ENCODE results near the gene ZNF426.
"Not testable (repeated sequence)": the region's sequence is repeated elsewhere in the genome, so short reads cannot be mapped to it uniquely, and the experiment has no call there.

Gene ZNF426

DNA sequence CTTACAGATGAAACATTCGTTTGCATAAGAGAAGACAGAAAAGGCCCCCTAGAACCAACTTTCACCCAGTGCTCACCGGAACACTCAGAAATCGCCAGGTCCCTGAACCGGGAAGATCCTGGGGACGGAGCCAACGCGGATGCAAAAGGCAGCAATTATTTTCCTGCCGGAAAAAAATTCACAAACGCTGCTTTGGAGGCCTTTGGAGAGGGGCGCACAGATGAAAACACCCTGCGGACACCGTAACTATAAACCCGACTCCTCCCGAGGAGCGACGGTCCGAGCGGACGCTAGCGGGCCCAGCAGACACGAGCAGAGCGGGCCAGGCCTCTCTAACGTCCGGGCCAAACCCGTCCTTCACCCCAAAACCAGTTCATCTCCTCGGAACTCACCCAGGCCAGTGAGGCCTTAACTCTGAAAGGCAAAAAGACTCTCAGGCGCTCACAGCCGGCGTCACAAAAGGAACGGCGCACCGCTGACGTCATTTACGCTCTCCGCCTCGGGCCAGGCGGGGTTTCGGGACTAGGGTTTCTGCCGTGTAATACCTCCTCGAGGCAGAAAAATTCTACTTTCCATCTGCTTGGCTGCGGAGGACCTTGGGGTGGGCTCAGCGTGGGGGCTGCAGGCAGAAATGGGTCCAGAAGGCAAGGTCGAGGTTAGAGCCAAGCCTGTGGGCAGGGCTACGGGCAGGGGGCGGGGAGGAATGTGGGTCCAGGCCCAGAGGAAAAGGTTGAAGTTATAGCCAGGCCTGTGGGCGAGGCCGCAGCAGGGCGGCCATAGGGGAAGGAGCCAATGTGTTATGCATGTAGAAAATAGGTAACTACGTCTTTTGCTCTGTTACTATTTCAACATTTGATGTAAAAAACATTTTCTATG is at the start of gene ZNF426:
ZNF426 (minus strand) TSS at position 463 of the 876 bp plus-strand sequence. CDS start 2,413 bp downstream, outside the sequence.
- DNase-seq (ENCODE audit: insufficient read length, low spot score) (peak; percentile 66), FAIRE-seq (peak; percentile 81)

DNA sequence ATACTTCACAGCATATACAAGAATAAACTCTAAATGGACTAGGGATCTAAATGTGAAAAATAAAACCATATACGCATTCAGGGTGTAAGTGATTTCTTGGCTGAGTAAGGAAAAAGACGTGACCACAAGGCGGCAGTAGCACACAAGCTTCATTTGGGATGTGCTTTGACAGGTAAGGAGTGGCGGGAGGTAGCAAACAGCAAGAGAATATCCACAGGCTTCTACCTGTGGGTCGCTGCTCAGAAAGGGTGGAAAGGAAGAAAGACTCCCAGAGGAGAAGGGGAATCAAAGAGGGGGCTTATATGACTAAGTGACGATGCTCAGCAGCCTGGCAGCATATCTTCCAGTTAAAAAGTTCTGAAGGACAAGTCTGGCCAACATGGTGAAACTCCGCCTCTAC is 48.3 kb upstream of the ZNF426 start:
- DNase-seq (ENCODE audit: insufficient read length, low spot score), result no peak
- FAIRE-seq, result peak; percentile 39

DNA sequence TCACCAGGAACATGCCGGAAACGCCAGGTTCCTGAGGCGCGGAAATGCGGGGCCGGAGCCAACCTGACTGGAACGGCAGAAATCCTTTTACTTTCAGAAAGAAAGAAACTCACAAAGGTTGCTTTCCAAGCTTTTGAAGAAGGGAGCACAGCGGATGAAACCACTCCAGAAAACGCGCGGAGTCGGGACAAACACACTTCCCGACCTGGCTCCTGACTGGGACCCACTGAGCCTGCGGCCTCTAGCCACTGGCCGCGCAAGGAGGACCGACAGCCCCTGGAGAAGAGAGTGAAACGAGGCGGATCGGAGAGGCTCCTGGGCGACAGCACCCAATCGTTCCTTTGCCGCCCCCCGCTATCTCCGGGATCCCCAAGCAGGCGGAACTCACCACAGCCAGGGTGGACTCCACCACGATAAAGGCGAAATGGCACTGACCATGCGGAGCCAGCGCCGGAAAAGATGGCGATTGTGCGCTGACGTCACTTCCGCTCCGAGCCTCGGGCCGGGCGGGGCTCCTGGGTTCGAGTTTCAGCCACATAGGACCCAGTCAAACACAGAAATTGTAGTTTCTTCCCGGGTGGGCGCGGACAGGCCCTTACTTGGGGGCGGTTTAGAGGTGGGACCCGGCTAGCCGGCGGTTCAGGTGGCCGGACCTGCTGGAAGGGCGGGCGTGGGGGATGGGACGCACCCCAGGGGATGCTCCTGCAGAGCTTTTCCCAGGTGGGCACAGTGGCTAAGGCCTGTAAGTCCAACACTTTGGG is 45.8 kb upstream of the ZNF426 start, which contains the start of gene ZNF121:
ZNF121 (minus strand) TSS at position 432 of the 761 bp plus-strand sequence. CDS start 16,407 bp downstream, outside the sequence.
- DNase-seq (ENCODE audit: insufficient read length, low spot score) (peak; percentile 64), FAIRE-seq (peak; percentile 87)

DNA sequence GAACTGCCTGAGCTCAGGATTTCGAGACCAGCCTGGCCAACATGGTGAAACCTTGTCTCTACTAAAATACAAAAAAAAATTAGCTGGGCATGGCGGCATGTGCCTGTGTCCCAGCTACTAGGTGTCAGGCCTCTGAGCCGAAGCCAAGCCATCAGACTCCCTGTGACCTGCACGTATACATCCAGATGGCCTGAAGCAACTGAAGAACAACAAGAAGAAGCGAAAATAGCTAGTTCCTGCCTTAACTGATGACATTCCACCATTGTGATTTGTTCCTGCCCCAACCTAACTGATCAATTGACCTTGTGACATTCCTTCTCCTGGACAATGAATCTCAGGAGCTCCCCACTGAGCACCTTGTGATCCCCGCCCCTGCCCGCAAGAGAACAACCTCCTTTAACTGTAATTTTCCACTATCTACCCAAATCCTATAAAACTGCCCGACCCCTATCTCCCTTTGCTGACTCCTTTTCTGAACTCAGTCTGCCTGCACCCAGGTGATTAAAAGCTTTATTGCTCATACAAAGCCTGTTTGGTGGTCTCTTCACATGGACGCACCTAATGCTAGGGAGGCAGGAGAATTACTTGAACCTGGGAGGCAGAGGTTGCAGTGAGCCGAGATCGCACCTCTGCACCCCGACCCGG is 43.8 kb upstream of the ZNF426 start:
- not testable (repeated sequence) for FAIRE-seq; DNase-seq (ENCODE audit: insufficient read length, low spot score)

DNA sequence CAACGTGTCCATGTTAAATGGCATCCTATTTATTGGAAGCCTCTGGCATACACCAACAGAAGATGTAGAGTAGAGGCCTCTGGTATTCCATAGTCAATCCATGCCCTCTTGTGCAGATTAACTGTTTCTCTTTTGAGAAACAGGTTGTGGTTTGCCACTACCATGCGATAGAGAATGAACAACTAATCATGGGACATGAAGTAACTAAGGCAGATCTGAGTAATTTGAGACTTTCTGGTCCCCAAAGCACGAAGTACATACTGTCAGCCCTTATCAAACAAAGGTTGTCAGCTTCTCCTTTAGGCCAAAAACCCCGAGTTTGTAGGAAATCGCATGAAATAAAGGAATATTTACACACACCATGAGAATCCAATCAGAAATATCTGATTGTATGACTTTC is 42.3 kb upstream of the ZNF426 start:
- DNase-seq (ENCODE audit: insufficient read length, low spot score) (no peak), FAIRE-seq (no peak)

DNA sequence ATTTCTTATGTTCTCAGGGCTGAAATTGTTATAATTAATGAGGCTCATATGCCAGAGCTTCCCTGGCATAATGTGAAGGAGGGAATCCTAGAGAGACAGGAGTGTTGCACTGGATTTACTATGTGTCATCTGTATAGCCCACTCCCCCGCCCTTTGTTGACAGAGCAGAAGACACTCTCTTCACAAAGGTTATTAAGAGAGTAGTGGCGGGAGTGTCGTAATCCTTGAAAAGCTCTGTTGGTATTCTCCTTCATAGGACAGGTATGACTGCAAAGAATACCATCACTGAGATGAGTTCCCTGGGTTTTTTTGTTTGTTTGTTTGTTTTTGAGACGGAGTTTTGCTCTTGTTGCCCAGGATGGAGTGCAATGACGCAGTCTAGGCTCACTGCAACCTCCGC is 31.8 kb upstream of the ZNF426 start:
- FAIRE-seq (no peak), DNase-seq (ENCODE audit: insufficient read length, low spot score) (no peak)

DNA sequence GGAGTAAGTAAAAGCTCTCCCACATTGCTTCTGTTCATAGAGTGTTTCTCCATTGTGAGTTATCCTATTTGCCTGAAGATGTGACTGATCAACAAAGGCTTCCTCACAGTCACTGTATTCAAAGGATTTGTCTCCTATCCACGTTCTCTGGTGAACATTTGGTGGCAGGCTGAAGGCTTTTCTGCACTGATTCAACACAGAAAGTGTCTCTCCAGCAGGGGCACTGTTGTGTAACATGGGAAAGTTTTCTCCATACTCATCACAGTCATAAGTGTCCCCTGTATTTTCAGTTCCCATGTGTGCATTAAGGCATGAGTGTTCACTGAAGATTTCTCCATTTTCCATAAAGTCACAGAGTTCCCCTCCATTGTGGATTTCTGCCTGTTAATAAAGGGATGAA is 28.3 kb upstream of the ZNF426 start:
- DNase-seq (ENCODE audit: insufficient read length, low spot score), result no peak
- FAIRE-seq, result no peak

DNA sequence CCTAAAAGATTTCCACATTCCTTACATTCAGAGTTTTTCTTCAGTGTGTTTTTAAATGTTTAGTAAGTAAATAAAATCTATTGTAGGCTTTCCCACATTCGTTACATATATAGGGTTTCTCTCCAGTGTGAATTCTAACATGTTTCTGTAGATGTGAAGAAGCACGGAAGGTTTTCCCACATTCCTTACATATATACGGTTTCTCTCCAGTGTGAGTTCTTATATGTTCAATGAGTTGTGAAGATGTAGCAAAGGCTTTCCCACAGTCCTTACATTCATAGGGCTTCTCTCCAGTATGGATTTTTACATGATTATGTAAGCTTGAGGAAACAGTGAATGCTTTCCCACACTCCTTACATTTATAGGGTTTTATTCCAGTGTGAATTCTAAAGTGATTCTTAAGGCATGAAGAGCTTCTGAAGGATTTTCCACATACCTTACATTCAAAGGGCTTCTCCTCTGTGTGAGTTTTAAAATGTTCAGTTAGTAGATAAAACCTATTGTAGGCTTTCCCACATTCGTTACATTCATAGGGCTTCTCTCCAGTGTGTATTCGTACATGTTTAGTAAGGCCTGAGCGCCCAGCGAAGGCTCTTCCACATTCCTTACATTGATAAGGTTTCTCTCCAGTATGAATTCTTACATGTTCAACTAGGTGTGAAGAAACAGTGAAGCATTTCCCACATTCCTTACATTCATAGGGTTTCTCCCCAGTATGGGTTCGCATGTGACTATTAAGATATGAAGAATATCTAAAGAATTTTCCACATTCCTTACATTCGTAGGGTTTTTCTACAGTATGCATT is 27.7 kb upstream of the ZNF426 start:
- DNase-seq (ENCODE audit: insufficient read length, low spot score) (no peak), FAIRE-seq (no peak)

DNA sequence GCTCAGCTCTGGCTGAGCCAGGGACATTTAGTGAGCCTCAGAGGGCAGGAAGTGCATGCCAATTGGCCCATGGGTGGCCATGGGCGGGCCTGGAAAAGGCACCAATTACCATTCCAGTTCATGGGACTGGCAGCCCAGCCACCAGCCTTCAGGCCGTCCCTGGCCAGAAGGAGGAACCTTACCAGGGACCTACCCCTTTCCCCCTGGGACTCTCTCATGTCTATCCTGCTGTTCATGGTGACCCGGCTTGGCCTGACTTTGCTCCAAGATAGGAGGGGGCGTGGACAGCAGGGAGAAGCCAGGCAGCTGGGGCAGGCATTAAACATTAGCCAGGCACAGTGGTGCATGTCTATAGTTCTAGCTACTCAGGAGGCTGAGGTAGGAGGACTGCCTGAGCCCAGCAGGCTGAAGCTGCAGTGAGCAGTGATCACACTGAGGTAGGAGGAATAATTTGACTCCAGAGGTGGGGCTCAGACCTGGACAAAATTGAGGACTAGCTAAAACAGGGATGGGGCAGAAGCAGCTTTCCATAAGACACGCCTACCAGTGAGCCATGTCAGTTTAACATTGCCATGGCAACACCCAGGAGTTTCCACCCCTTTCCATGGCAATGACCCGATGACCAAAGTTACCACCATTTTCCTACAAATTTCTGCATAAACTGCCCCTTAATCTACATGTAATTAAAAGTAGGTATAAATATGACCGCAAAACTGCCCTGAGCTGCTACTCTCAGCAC is 14.3 kb upstream of the ZNF426 start:
- no peak for DNase-seq (ENCODE audit: insufficient read length, low spot score)
- no peak for FAIRE-seq

DNA sequence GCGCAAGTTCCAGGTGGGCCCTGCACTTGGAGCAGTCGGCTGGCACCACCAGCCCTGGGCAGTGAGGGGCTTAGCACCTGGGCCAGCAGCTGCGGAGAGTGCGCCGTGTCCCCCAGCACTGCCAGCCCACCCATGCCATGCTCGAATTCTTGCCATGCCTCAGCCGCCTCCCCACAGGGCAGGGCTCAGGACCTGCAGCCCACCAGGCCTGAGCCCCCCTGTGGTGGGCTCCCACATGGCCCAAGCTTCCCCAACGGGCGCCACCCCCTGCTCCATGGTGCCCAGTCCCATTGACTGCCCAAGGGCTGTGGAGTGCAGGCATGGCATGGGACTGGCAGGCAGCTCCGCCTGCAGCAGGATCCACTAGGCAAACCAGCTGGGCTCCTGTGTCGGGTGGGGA is 9.4 kb upstream of the ZNF426 start:
- FAIRE-seq, result no peak

DNA sequence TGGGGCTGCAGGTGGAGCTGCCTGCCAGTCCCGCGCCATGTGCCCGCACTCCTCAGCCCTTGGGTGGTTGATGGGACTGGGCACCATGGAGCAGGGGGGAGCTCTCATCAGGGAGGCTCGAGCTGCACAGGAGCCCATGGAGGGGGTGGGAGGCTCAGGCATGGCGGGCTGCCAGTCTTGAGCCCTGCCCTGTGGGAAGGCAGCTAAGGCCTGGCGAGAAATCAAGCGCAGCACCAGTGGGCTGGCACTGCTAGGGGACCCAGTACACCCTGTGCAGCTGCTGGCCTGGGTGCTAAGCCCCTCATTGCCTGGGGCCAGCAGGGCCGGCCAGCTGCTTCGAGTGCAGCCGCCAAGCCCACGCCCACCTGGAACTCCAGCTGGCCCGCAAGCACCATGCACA is 2.8 kb upstream of the ZNF426 start:
- not testable (repeated sequence) for DNase-seq (ENCODE audit: insufficient read length, low spot score); FAIRE-seq

More for the DNA sequence above, 9.4 kb upstream of the ZNF426 start:
- no peak for DNase-seq (ENCODE audit: insufficient read length, low spot score)

DNA sequence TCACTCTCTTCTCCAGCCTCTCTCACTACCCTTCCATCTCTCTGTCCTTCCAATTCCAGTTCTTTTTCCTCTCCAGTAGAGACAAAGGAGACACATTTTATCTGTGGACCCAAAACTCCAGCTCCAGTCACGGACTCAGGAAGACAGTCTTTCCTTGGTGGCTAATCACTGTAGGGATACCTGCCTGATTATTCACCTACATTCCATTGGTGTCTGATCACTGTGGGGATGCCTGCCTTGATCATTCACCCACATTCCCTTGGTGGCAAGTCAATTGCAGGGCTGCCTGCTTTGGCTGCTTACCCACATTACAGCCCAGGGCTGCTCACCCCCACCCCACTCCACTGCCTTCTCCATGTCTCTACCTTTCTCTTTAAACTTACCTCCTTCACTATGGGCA is 1.5 kb upstream of the ZNF426 start:
- not testable (repeated sequence) for FAIRE-seq; DNase-seq (ENCODE audit: insufficient read length, low spot score)

DNA sequence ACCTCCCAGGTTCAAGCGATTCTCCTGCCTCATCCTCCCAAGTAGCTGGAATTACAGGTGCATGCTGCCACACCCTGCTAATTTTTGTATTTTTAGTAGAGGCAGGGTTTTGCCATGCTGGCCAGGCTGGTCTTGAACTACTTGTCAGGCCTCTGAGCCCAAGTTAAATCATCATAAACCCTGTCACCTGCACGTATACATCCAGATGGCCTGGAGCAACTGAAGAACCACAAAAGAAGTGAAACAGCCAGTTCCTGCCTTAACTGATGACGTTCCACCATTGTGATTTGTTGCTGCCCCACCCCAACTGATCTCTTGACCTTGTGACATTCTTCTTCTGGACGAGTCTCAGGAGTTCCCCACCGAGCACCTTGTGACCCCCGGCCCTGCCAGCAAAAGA is 756 bp upstream of the ZNF426 start:
- not testable (repeated sequence) for DNase-seq (ENCODE audit: insufficient read length, low spot score); FAIRE-seq

DNA sequence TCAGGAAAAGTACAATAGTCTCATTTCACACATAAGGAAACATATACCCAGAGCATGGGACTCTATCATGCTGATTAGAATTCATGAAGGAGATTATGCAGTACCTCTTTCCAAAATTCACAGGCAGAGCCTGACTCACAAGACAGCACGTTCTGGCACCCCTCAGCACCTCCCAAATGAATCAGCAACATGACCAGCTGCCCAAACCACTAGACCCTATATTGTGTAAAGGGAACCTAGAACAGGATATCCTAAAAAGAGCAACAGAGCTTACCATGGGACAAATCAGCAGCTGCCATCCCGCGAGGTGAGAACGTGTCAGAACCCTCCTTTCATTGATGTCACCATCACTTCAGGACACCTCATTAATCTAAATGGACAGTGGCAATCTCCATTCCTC is 2.5 kb downstream of the ZNF426 start:
- FAIRE-seq, result no peak

DNA sequence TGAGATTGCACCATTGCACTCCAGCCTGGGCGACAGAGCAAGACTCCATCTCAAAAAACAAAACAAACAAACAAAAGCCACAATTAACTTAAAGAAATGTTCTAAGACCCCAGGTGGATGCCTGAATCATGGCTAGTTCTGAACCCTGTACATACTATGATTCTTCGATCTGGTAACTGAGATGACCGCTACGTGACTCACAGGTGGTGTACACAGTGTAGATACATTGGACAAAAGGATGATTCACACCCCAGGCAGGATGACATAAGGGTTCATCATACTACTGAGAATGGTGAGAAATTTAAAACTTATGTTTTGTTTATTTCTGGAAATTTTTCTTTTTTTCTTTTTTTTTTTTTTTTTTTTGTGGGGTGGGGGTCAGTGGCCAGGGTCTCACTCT is 6.5 kb downstream of the ZNF426 start:
- DNase-seq (ENCODE audit: insufficient read length, low spot score), result no peak
- no peak for FAIRE-seq

More for the DNA sequence above, 2.5 kb downstream of the ZNF426 start:
- no peak for DNase-seq (ENCODE audit: insufficient read length, low spot score)

DNA sequence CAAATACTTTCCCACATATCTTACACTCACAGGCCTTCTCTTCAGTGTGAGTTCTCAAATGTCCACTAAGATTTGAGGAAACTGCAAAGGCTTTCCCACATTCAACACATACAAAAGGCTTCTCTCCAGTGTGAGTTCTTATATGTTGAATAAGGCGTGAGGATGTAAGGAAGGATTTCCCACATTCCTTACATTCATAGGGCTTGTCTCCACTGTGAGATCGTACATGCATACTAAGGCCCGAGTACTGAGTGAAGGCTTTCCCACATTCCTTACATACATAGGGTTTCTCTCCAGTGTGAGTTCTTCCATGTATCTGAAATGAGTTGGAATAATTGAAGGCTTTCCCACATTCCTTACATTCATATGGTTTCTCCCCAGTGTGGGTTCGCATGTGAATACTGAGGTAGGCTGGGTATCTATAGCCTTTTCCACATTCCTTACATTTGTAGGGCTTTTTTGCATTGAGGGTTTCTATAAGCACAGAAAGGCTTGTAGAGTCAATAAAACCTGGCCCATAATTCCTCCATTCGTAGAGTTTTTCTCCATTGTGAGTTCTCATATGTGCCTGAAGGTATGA is 9.6 kb downstream of the ZNF426 start:
- FAIRE-seq (no peak), DNase-seq (ENCODE audit: insufficient read length, low spot score) (no peak)

DNA sequence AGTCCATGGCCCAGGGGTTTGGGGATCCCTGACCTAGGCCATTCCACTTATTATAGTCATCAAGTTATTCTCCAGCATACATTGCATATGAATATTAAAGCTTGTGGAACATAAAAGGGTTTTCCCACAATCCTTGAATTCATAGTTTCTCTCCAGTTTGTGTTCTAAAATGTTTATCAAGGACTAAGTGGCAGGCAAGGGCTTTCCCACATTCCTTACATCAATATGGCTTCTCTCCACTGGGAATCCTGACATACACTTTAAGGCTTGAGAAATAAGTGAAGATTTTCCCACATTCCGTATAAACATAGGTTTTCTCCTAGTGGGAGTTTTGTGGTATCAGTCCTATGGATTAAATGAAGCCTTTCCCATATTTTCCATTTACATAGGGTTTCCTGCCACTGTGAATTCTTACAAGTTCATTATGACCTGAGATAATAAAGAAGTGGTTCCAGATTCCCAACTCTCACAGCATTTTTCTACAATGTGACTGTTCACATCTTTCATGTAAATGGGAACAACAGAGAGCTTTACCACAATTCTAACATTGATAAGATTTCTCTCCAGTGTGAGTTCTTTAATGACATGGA is 14.5 kb downstream of the ZNF426 start:
- FAIRE-seq (no peak), DNase-seq (ENCODE audit: insufficient read length, low spot score) (no peak)

DNA sequence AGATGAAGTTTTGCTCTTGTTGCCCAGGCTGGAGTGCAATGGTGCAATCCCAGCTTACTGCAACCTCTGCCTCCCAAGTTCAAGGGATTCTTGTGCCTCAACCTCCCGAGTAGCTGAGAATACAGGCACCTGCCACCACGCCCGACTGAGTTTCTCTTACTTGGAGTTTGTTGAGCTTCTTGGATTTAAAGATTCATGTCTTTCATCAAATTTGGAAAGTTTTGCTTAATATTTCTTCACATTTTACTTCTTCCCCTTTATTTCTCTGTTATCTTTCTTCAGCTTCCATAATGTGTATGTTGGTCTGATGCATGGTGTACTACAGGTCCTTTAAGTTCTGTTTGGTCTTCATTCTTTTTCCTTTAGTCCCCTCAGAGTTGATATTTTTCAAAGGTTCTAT is 31.2 kb downstream of the ZNF426 start:
- FAIRE-seq, result no peak
- DNase-seq (ENCODE audit: insufficient read length, low spot score), result no peak

DNA sequence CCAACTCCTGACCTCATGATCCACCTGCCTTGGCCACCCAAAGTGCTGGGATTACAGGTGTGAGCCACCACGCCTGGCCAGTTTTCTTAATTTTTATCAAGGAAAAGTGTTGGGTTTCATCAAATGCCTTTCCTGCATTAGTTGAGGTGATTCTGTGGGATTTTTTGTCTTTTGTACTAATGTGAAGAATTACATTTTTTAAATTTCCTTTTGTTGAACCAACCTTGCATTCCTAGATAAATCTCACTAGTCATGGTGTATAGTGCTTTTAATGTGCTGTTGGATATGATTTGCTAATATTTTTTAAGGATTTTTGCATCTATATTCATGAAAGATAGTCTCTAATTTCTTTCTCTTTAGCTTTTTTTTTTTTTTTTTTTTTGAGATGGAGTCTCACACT is 37.6 kb downstream of the ZNF426 start:
- FAIRE-seq (no peak), DNase-seq (ENCODE audit: insufficient read length, low spot score) (no peak)
